OCI-LY1 (cell line): ENCODE data around the gene MIF4GD.

Experiments
- EZH2 ChIP-seq: fragments of 200-600 bp; sonication (generic), shearing (Covaris generic); IDR thresholded peaks from 2 replicates; pipeline ENCODE4 v1.8.0; 2017; ENCODE audit warnings: borderline replicate concordance, mixed run types, mild to moderate bottlenecking, antibody characterized with exemption, low read length, moderate library complexity, mixed read lengths
- TF ChIP-seq, protein P1 (sequence below): fragments of 200-600 bp; sonication (generic), shearing (Covaris generic); IDR thresholded peaks from 2 replicates; pipeline ENCODE4 v1.5.1; 2017; ENCODE audit warnings: mild to moderate bottlenecking, antibody characterized with exemption, low read length, moderate library complexity, mixed read lengths

DNA sequence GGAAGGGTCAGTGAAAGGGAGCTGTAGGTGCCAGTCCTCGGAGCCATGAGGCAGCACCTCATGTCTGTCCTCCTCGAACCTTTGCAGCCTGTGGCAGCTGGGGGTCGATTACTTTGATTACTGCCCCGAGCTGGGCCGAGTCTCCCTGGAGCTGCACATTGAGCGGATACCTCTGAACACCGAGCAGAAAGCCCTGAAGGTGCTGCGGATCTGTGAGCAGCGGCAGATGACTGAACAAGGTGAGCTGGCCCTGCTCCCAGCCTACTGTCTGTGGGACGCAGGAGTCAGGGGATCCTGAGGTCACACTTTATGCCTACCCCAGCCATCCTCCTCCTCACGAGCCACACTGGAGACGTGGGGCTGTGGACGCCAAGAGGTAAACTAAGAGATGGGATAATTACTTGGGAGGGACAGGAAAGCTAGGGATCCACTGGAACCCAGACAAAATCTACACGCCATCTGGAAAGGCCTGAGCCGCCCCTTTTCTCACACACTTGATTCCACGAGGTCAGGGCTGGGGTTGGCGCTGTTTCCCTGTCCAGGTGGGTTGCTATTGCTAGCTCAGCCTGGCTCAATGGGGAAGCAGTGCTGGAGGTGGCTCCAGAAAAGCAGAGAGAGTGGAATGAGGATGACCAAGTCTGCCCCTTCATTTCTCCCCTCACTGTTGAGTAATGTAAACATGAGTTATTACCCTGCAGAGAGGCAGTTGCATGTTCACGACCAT lies 39.1 kb downstream of the MIF4GD start:
- TF ChIP-seq, protein P1, sequence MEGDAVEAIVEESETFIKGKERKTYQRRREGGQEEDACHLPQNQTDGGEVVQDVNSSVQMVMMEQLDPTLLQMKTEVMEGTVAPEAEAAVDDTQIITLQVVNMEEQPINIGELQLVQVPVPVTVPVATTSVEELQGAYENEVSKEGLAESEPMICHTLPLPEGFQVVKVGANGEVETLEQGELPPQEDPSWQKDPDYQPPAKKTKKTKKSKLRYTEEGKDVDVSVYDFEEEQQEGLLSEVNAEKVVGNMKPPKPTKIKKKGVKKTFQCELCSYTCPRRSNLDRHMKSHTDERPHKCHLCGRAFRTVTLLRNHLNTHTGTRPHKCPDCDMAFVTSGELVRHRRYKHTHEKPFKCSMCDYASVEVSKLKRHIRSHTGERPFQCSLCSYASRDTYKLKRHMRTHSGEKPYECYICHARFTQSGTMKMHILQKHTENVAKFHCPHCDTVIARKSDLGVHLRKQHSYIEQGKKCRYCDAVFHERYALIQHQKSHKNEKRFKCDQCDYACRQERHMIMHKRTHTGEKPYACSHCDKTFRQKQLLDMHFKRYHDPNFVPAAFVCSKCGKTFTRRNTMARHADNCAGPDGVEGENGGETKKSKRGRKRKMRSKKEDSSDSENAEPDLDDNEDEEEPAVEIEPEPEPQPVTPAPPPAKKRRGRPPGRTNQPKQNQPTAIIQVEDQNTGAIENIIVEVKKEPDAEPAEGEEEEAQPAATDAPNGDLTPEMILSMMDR = no peak
- TF ChIP-seq EZH2 = no peak
